Fibroblast of lung (primary cell): ENCODE measurements around the gene ECSCR. TPM values are rescaled to one million over a fixed set of nuclear protein-coding genes. Genes with fewer than 3 reads are reported as not detected.
"Not testable (repeated sequence)": the region's sequence is repeated elsewhere in the genome, so short reads cannot be mapped to it uniquely, and the experiment has no call there.

Experiments used
- DNase-seq, 2 donors: peaks; one replicate each; pipeline versions ENCODE4 v3.0.0 to v3.0.0-alpha.2; 2010; ENCODE audit warnings: low read depth in 2 of 2
- H2AFZ ChIP-seq: 2 replicates; pipeline ENCODE4 v1.5.1; 2012; ENCODE audit warnings: low read length, control low read depth, inconsistent platforms
- H3K27ac ChIP-seq: 2 replicates; pipeline ENCODE4 v1.5.1; 2011; ENCODE audit warnings: low read length, control low read depth; ENCODE audit not compliant: insufficient read depth
- H3K27me3 ChIP-seq: 2 replicates; pipeline ENCODE4 v1.5.1; 2011; ENCODE audit warnings: mild to moderate bottlenecking, low read length; ENCODE audit not compliant: control insufficient read depth, insufficient read depth
- H3K36me3 ChIP-seq: 2 replicates; pipeline ENCODE4 v1.5.1; 2011; ENCODE audit warnings: low read length; ENCODE audit not compliant: control insufficient read depth, insufficient read depth
- H3K4me1 ChIP-seq: 2 replicates; pipeline ENCODE4 v1.5.1; 2011; ENCODE audit warnings: low read length; ENCODE audit not compliant: control insufficient read depth, insufficient read depth; ENCODE audit errors: extremely low read depth
- H3K4me2 ChIP-seq: 2 replicates; pipeline ENCODE4 v1.5.1; 2011; ENCODE audit warnings: low read length, control low read depth; ENCODE audit not compliant: insufficient read depth; ENCODE audit errors: extremely low read depth
- H3K4me3 ChIP-seq, 4 experiments: fragments of 200-600 bp in 1 of 4; sonication (generic) in 1 of 4; replicated peaks in 1 of 4; 2 replicates each; pipeline ENCODE4 v1.5.1; 2011 to 2016; ENCODE audit warnings: low read length in 4 of 4, low read depth in 3 of 4, mild to moderate bottlenecking in 3 of 4, control low read depth in 2 of 4, inconsistent platforms in 1 of 4, mixed read lengths in 1 of 4; ENCODE audit not compliant: insufficient read depth in 1 of 4; ENCODE audit errors: control extremely low read depth in 1 of 4
- H3K79me2 ChIP-seq: 2 replicates; pipeline ENCODE4 v1.5.1; 2012; ENCODE audit warnings: mild to moderate bottlenecking, low read length, inconsistent platforms; ENCODE audit not compliant: control insufficient read depth, insufficient read depth
- H3K9ac ChIP-seq: 2 replicates; pipeline ENCODE4 v1.5.1; 2011; ENCODE audit warnings: mild to moderate bottlenecking, low read length, control low read depth; ENCODE audit not compliant: insufficient read depth
- H3K9me3 ChIP-seq: 2 replicates; pipeline ENCODE4 v1.5.1; 2012; ENCODE audit warnings: low read depth, low read length; ENCODE audit not compliant: control insufficient read depth, insufficient read depth
- H4K20me1 ChIP-seq: 2 replicates; pipeline ENCODE4 v1.5.1; 2011; ENCODE audit warnings: low read length; ENCODE audit not compliant: control insufficient read depth, insufficient read depth; ENCODE audit errors: extremely low read depth
- EZH2 ChIP-seq: IDR thresholded peaks from 2 replicates; pipeline ENCODE4 v1.5.1; 2012; ENCODE audit warnings: low read length, control low read depth, mild to moderate bottlenecking; ENCODE audit errors: missing control alignments
- polyA plus RNA-seq, 2 donors: library from polyadenylated mRNA; depleted of rRNA in 1 of 2; stranded (reverse) in 1 of 2; unstranded in 1 of 2; fragments of >200 nt; gene quantifications; 2 replicates each; pipeline ENCODE4 v1.2.1, GENCODE V29; 2011 to 2012; ENCODE audit warnings: missing spikeins in 1 of 2
- total RNA-seq: library from RNA; depleted of rRNA; stranded (reverse); fragments of >200 nt; gene quantifications from 2 replicates; pipeline ENCODE4 v1.2.1, GENCODE V29; 2014
- TF ChIP-seq, protein P1 (sequence below), 2 donors: IDR thresholded peaks in 1 of 2; conservative IDR thresholded peaks in 1 of 2; 1 replicate in 1 of 2; 2 replicates in 1 of 2; pipeline ENCODE4 v1.5.1; 2011 to 2012; ENCODE audit warnings: low read length in 2 of 2, control low read depth in 1 of 2, inconsistent platforms in 1 of 2, low read depth in 1 of 2, mild to moderate bottlenecking in 1 of 2

The ECSCR gene
- total and polyA plus RNA-seq, 2 donors (not counting 1 experiment from before 2014, with no cell fraction given) = 0.18 TPM; not detected in 1

- H2AFZ ChIP-seq = no peak overlapping the region
- no peaks in the 10 kb centered on the region for H3K9me3 ChIP-seq
- H3K4me2 ChIP-seq = no peak overlapping the region
- H3K4me1 ChIP-seq = peaks cover 3% of the 10 kb centered on the region
- no peaks in the 10 kb centered on the region for H3K79me2 ChIP-seq
- no peak for TF ChIP-seq EZH2
- TF ChIP-seq, protein P1, sequence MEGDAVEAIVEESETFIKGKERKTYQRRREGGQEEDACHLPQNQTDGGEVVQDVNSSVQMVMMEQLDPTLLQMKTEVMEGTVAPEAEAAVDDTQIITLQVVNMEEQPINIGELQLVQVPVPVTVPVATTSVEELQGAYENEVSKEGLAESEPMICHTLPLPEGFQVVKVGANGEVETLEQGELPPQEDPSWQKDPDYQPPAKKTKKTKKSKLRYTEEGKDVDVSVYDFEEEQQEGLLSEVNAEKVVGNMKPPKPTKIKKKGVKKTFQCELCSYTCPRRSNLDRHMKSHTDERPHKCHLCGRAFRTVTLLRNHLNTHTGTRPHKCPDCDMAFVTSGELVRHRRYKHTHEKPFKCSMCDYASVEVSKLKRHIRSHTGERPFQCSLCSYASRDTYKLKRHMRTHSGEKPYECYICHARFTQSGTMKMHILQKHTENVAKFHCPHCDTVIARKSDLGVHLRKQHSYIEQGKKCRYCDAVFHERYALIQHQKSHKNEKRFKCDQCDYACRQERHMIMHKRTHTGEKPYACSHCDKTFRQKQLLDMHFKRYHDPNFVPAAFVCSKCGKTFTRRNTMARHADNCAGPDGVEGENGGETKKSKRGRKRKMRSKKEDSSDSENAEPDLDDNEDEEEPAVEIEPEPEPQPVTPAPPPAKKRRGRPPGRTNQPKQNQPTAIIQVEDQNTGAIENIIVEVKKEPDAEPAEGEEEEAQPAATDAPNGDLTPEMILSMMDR (conservative IDR thresholded peaks at IDR 0.05 in 1 of 2, IDR thresholded peaks at IDR 0.05 in 1 of 2; ENCODE audit: low read depth in 1 of 2, low read length in 2 of 2) = no peak
- DNase-seq = peak; percentile 20 to 89
- no peaks in the 10 kb centered on the region for H3K36me3 ChIP-seq
- no peaks in the 10 kb centered on the region for H4K20me1 ChIP-seq
- H3K27ac ChIP-seq = no peak overlapping the region
- H3K9ac ChIP-seq = no peak overlapping the region
- no peaks in the 10 kb centered on the region for H3K27me3 ChIP-seq
- no peak overlapping the region for H3K4me3 ChIP-seq
These were observed 17.0 kb downstream of the ECSCR start for GRCh38 chr5:139445325-139446170.

- TF ChIP-seq EZH2 = no peak
- peaks cover 3% of the 10 kb centered on the region for H3K4me1 ChIP-seq
- H3K27me3 ChIP-seq = no peaks in the 10 kb centered on the region
- H4K20me1 ChIP-seq = no peaks in the 10 kb centered on the region
- no peaks in the 10 kb centered on the region for H3K36me3 ChIP-seq
- no peak overlapping the region for H3K9ac ChIP-seq
- no peak overlapping the region for H3K4me2 ChIP-seq
- H2AFZ ChIP-seq = no peak overlapping the region
- H3K4me3 ChIP-seq = no peak overlapping the region
- H3K79me2 ChIP-seq = no peaks in the 10 kb centered on the region
- DNase-seq = peak; percentile 23 to 92
- H3K27ac ChIP-seq = no peak overlapping the region
- no peaks in the 10 kb centered on the region for H3K9me3 ChIP-seq
These were observed 18.6 kb downstream of the ECSCR start for GRCh38 chr5:139443831-139444453.

- not testable (repeated sequence) for H3K27me3 ChIP-seq, H3K4me2 ChIP-seq, H3K79me2 ChIP-seq, H2AFZ ChIP-seq, DNase-seq, H3K36me3 ChIP-seq, H3K27ac ChIP-seq, H4K20me1 ChIP-seq, H3K9ac ChIP-seq, H3K4me1 ChIP-seq, H3K4me3 ChIP-seq, H3K9me3 ChIP-seq
These were observed 22.1 kb downstream of the ECSCR start for GRCh38 chr5:139440416-139440815.
